ENCODE measurements around the gene NDUFB4.

GRCh38 chr3:120552184-120553172 lies 43.7 kb upstream of the NDUFB4 start:
- TF ChIP-seq CTCF (conservative IDR thresholded peaks at IDR 0.05; ENCODE audit: low read depth, low read length) (no peak), EZH2phosphoT487 (IDR thresholded peaks at IDR 0.05; ENCODE audit: borderline replicate concordance, low read length) (no peak)
